AG04450 (cell line): ENCODE data around the gene ARF3. TPM values are rescaled to one million over a fixed set of nuclear protein-coding genes. Genes with fewer than 3 reads are reported as not detected.

Source experiments
- CTCF ChIA-PET: fragments of 300-600, 350-600 bp; formaldehyde crosslinking; extraction: SDS; loops from one replicate; lab custom pipeline; 2022; ENCODE audit warnings: antibody characterized with exemption, inconsistent platforms; lab: Charles Lee
- POLR2A ChIA-PET: fragments of 350-600 bp; formaldehyde crosslinking; extraction: SDS; loops from one replicate; lab custom pipeline; 2021; ENCODE audit warnings: antibody characterized with exemption, inconsistent platforms; lab: Yijun Ruan, JAX
- DNase-seq: peaks from one replicate; pipeline ENCODE4 v3.0.0-alpha.2; 2011; ENCODE audit warnings: low read depth, low spot score
- H3K27ac ChIP-seq: one replicate; pipeline ENCODE4 v1.5.1; 2012; ENCODE audit warnings: low read depth, low read length, control low read depth
- H3K27me3 ChIP-seq: one replicate; pipeline ENCODE4 v1.6.0; 2012; ENCODE audit warnings: low read length; ENCODE audit not compliant: control insufficient read depth, insufficient read depth
- H3K4me3 ChIP-seq: 2 replicates; pipeline ENCODE4 v1.5.1; 2011; ENCODE audit warnings: mild to moderate bottlenecking, low read depth, low read length, control low read depth
- H3K9me3 ChIP-seq: 2 replicates; pipeline ENCODE4 v1.5.1; 2012; ENCODE audit warnings: low read length; ENCODE audit not compliant: control insufficient read depth, insufficient read depth
- CTCF ChIP-seq: IDR thresholded peaks from 2 replicates; pipeline ENCODE4 v1.5.1; 2011; ENCODE audit warnings: low read depth, low read length, control low read depth, inconsistent platforms
- polyA plus RNA-seq: library from polyadenylated mRNA; depleted of rRNA; stranded (reverse); fragments of >200 nt; gene quantifications from 2 replicates; pipeline ENCODE4 v1.2.3, GENCODE V29; 2011

ARF3 gene
- polyA plus RNA-seq, 1 experiment, result 260 TPM

GRCh38 chr12:48954061-48954460, 3.2 kb downstream of the ARF3 start:
- DNase-seq, result no peak
- peaks cover 6% of the 10 kb centered on the region; the same call in 1 of the 2 replicates for H3K9me3 ChIP-seq
- no peak overlapping the region for H3K27ac ChIP-seq
- ChIA-PET CTCF (interaction anchor here (1.1 to 2.6 kb wide), 3 partner anchors 18 to 139 kb away, joined by 3 to 14 read pairs (median 5); a partner anchor contains a TSS), POLR2A (no interaction called here)
- no peaks in the 10 kb centered on the region for H3K27me3 ChIP-seq
- no peak for TF ChIP-seq CTCF
- no peak overlapping the region for H3K4me3 ChIP-seq

GRCh38 chr12:48952691-48953090, 4.6 kb downstream of the ARF3 start:
- no peak overlapping the region for H3K27ac ChIP-seq
- ChIA-PET POLR2A (no interaction called here), CTCF (interaction anchor here (1.0 to 3.2 kb wide), 7 partner anchors 16 to 99 kb away, joined by 3 to 14 read pairs (median 6); no protein-coding TSS in a partner anchor)
- TF ChIP-seq CTCF, result no peak
- no peak for DNase-seq
- H3K4me3 ChIP-seq, result no peak overlapping the region
- H3K27me3 ChIP-seq, result no peaks in the 10 kb centered on the region
- H3K9me3 ChIP-seq, result peaks cover 6% of the 10 kb centered on the region; the same call in 1 of the 2 replicates

GRCh38 chr12:48947727-48948126, 9.6 kb downstream of the ARF3 start:
- TF ChIP-seq CTCF, result no peak
- ChIA-PET POLR2A (interaction anchor here (0.6 to 1.9 kb wide), 2 partner anchors 9 to 17 kb away, joined by 3 to 11 read pairs; partner anchors contain the start of gene ARF3), CTCF (interaction anchor here (0.8 to 2.1 kb wide), 7 partner anchors 10 to 57 kb away, joined by 3 to 10 read pairs (median 3); partner anchors contain the start of gene ARF3)
- H3K9me3 ChIP-seq, result no peaks in the 10 kb centered on the region
- DNase-seq, result no peak
- H3K27me3 ChIP-seq, result no peaks in the 10 kb centered on the region
- no peak overlapping the region for H3K4me3 ChIP-seq
- no peak overlapping the region for H3K27ac ChIP-seq

- Histone ChIP-seq H3K27ac (no peak overlapping the region), H3K4me3 (no peak overlapping the region), H3K9me3 (no peaks in the 10 kb centered on the region), H3K27me3 (no peaks in the 10 kb centered on the region)
- DNase-seq, result no peak
- ChIA-PET POLR2A (interaction anchor here (0.6 to 1.9 kb wide), 4 partner anchors 9 to 101 kb away, joined by 3 to 11 read pairs (median 6); partner anchors contain the start of gene ARF3), CTCF (interaction anchor here (0.8 to 2.1 kb wide), 4 partner anchors 11 to 94 kb away, joined by 3 to 10 read pairs (median 6); no protein-coding TSS in a partner anchor)
- TF ChIP-seq CTCF, result no peak
These were observed 10.3 kb downstream of the ARF3 start for GRCh38 chr12:48946943-48947342.

GRCh38 chr12:48946205-48946604, 11.1 kb downstream of the ARF3 start:
- Histone ChIP-seq H3K27me3 (no peaks in the 10 kb centered on the region), H3K9me3 (no peaks in the 10 kb centered on the region), H3K4me3 (no peak overlapping the region), H3K27ac (no peak overlapping the region)
- DNase-seq, result peak; percentile 45
- POLR2A ChIA-PET, result interaction anchor here (0.9 kb wide), 1 partner anchor 10 kb away, joined by 6 read pairs; no protein-coding TSS in a partner anchor
- CTCF ChIA-PET, result interaction anchor here (1.0 to 2.1 kb wide), 6 partner anchors 10 to 93 kb away, joined by 3 to 13 read pairs (median 4); no protein-coding TSS in a partner anchor
- no peak for TF ChIP-seq CTCF
